ENCODE measurements around the gene ERFE. TPM values are rescaled to one million over a fixed set of nuclear protein-coding genes. Genes with fewer than 3 reads are reported as not detected.

The ERFE gene
- total RNA-seq, 1 experiment from 2014 or later: 6.2 TPM

- DNase-seq (ENCODE audit: low spot score): no peak
These were observed 45.4 kb downstream of the ERFE start for GRCh38 chr2:238203973-238204683.

GRCh38 chr2:238207006-238207405, 48.2 kb downstream of the ERFE start:
- no peak for DNase-seq (ENCODE audit: low spot score)

GRCh38 chr2:238216651-238217184, 57.9 kb downstream of the ERFE start:
- DNase-seq (ENCODE audit: low spot score): no peak

Other genes starting within 250 kb of the ERFE start
- gene UBE2F, start 192.0 kb upstream of the ERFE start, total RNA-seq (2014; rRNA removed; shearing (Covaris generic)): 94.2 and 98.5 TPM in 2 replicates
- gene SCLY, start 98.0 kb upstream of the ERFE start, total RNA-seq (2014; rRNA removed; shearing (Covaris generic)): 19.6 and 20.5 TPM in 2 replicates
- not detected in 2 replicates for gene ESPNL, start 58.6 kb upstream of the ERFE start, total RNA-seq (2014; rRNA removed; shearing (Covaris generic))
- gene KLHL30, start 20.3 kb upstream of the ERFE start, total RNA-seq (2014; rRNA removed; shearing (Covaris generic)): not detected in 2 replicates
- 13.4 and 18.8 TPM in 2 replicates for gene ILKAP, start 44.7 kb downstream of the ERFE start, total RNA-seq (2014; rRNA removed; shearing (Covaris generic))
- 4.8 and 6.3 TPM in 2 replicates for gene HES6, start 81.1 kb downstream of the ERFE start, total RNA-seq (2014; rRNA removed; shearing (Covaris generic))
- gene PER2, start 129.6 kb downstream of the ERFE start, total RNA-seq (2014; rRNA removed; shearing (Covaris generic)): 3.9 and 4.6 TPM in 2 replicates
- gene TRAF3IP1, start 161.5 kb downstream of the ERFE start, total RNA-seq (2014; rRNA removed; shearing (Covaris generic)): 1.8 and 7.4 TPM in 2 replicates

Measured in H4 (cell line).